SJCRH30 (cell line): ENCODE data around the gene ZNF670. TPM values are rescaled to one million over a fixed set of nuclear protein-coding genes. Genes with fewer than 3 reads are reported as not detected.
"Not testable (repeated sequence)": the region's sequence is repeated elsewhere in the genome, so short reads cannot be mapped to it uniquely, and the experiment has no call there.

Experiments used
- DNase-seq, 2 experiments: peaks; one replicate each; pipeline ENCODE4 v3.0.0-alpha.2; 2015 to 2020
- H3K27ac ChIP-seq: fragments of 250-450 bp; sonication (Bioruptor Pico); 2 replicates; pipeline ENCODE4 v1.5.1; 2020; ENCODE audit warnings: mild to moderate bottlenecking, moderate library complexity
- H3K27me3 ChIP-seq: fragments of 250-450 bp; sonication (Bioruptor Pico); 2 replicates; pipeline ENCODE4 v1.5.1; 2020; ENCODE audit warnings: mild to moderate bottlenecking, moderate library complexity
- H3K36me3 ChIP-seq: fragments of 250-450 bp; sonication (Bioruptor Pico); 2 replicates; pipeline ENCODE4 v1.5.1; 2020; ENCODE audit warnings: mild to moderate bottlenecking, moderate library complexity
- H3K4me1 ChIP-seq: fragments of 250-450 bp; sonication (Bioruptor Pico); 2 replicates; pipeline ENCODE4 v1.5.1; 2020; ENCODE audit warnings: mild to moderate bottlenecking, moderate library complexity
- H3K4me3 ChIP-seq: fragments of 250-450 bp; sonication (Bioruptor Pico); 2 replicates; pipeline ENCODE4 v1.5.1; 2020; ENCODE audit warnings: mild to moderate bottlenecking, moderate library complexity
- H3K9me3 ChIP-seq: fragments of 250-450 bp; sonication (Bioruptor Pico); replicated peaks from 2 replicates; pipeline ENCODE4 v1.5.1; 2020; ENCODE audit warnings: mild to moderate bottlenecking, moderate library complexity
- total RNA-seq: library from RNA; depleted of rRNA; stranded (reverse); fragments of >200 nt; shearing (Covaris generic); gene quantifications from 2 replicates; pipeline ENCODE4 v1.2.3, GENCODE V29; 2014; rRNA removed

Gene ZNF670
- total RNA-seq, 1 experiment from 2014 or later, result 8.0 TPM

DNA sequence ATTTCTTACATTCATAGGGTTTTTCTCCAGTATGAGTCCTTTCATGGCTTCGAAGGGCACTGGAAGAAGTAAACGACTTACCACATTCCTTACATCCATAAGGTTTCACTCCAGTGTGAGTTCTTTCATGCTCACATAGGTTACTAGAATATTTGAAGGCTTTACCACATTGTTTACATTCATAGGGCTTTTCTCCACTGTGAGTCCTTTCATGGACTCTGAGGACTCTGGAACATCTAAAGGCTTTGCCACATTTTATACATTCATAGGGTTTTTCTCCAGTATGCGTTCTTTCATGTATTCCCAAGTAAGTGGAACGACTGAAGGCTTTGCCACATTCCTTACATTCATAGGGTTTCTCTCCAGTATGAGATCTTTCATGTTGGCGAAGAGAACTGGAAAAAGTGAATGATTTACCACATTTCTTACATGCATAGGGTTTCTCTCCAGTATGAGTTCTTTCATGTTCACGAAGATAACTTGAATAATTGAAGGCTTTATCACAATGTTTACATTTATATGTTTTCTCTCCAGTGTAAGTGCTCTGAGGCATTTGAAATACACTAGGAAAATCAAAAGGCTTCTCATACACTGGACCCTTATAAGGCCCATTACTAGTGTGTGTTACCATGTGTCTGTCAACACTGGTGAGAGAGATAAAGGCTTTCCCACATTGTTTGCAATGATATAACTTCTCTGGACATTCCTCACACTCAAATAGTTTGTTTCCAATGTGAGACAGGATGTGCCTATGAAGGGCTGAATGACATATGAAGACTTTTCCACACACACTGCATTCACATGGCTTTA, 40.9 kb downstream of the ZNF670 start:
- peaks cover 45% of the 10 kb centered on the region for H3K36me3 ChIP-seq
- no peak overlapping the region for H3K4me3 ChIP-seq
- peaks cover 35% of the 10 kb centered on the region for H3K9me3 ChIP-seq
- H3K27ac ChIP-seq, result no peak overlapping the region
- DNase-seq, result no peak
- no peaks in the 10 kb centered on the region for H3K4me1 ChIP-seq
- H3K27me3 ChIP-seq, result no peaks in the 10 kb centered on the region

DNA sequence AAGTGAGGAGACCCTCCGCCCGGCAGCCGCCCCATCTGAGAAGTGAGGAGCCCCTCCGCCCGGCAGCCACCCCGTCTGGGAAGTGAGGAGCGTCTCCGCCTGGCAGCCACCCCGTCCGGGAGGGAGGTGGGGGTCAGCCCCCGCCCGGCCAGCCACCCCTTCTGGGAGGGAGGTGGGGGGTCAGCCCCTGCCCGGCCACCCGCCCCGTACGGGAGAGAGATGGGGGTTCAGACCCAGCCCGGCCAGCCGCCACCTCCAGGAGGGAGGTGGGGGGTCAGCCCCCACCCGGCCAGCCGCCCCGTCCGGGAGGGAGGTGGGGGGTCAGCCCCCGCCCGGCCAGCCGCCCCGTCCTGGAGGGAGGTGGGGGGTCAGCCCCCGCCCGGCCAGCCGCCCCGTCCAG, 46.3 kb downstream of the ZNF670 start:
- peaks cover 20% of the 10 kb centered on the region for H3K9me3 ChIP-seq
- not testable (repeated sequence) for DNase-seq, H3K4me1 ChIP-seq, H3K27ac ChIP-seq, H3K4me3 ChIP-seq, H3K27me3 ChIP-seq
- H3K36me3 ChIP-seq, result peaks cover 27% of the 10 kb centered on the region

Other genes starting within 250 kb of the ZNF670 start
- 49.2 and 58.2 TPM in 2 replicates for gene AHCTF1, start 146.9 kb downstream of the ZNF670 start, total RNA-seq
- gene ZNF695, start 70.8 kb downstream of the ZNF670 start, total RNA-seq, result 17.4 and 19.7 TPM in 2 replicates
- 12.9 and 14.7 TPM in 2 replicates for gene ZNF669, start 25.5 kb upstream of the ZNF670 start, total RNA-seq
- 74.6 and 78.6 TPM in 2 replicates for gene ZNF124, start 93.2 kb upstream of the ZNF670 start, total RNA-seq
- not detected in 2 replicates for gene VN1R5, start 177.3 kb upstream of the ZNF670 start, total RNA-seq